Measurements from ENCODE around the gene NSG2. TPM values are rescaled to one million over a fixed set of nuclear protein-coding genes. Genes with fewer than 3 reads are reported as not detected.
A peak's percentile ranks its signal among the peaks of the same experiment; 100 is the strongest.

NSG2 gene
- total RNA-seq, 1 donor from 2014 or later: 1.6 TPM

- no peaks in the 10 kb centered on the region for H3K36me3 Mint-ChIP-seq (ENCODE audit: insufficient read depth)
These were observed 13.7 kb downstream of the NSG2 start for GRCh38 chr5:174059247-174059646.

DNA sequence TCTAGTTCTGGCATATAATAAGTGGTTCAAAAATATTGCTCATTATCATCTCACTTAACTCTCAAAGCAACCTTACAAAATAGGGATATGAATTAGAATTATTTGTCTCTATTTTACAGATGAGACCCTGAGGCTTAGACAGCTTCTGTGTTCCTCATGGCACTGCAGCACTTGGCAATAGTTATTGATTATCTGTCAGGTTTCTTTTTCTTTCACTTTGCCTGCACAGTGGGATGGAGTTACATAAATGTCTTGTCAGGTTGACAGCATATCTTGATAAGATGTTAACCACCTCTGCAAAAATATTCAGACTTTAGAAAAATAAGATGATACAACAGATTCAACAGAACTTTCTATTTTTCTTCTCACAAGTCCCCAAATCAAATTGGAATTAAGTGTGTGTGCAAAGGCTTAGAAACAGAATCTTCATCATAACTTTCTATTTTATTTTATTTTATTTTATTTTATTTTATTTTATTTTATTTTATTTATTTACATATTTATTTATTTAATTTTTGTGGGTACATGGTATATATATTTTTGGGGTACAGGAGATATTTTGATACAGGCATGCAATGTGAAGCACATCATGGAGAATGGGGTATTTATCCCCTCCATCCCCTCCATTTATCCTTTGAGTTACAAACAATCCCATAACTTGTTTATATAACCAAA, 17.7 kb downstream of the NSG2 start:
- Mint-ChIP-seq H3K4me1 (ENCODE audit: low read depth) (peaks cover 13% of the 10 kb centered on the region), H3K4me3 (ENCODE audit: low read depth) (no peak overlapping the region), H3K27me3 (peaks cover 23% of the 10 kb centered on the region), H3K36me3 (ENCODE audit: insufficient read depth) (no peaks in the 10 kb centered on the region), H3K27ac (no peak overlapping the region), H3K9me3 (ENCODE audit: low read depth) (no peaks in the 10 kb centered on the region)
- DNase-seq (ENCODE audit: low spot score, unreplicated experiment): no peak
- no peak for TF ChIP-seq CTCF (IDR thresholded peaks at IDR 0.05; ENCODE audit: unreplicated experiment)

More at GRCh38 chr5:174059247-174059646, 13.7 kb downstream of the NSG2 start:
- DNase-seq (ENCODE audit: low spot score, unreplicated experiment): no peak
- H3K4me3 Mint-ChIP-seq (ENCODE audit: low read depth): no peak overlapping the region
- H3K27ac Mint-ChIP-seq: no peak overlapping the region
- H3K9me3 Mint-ChIP-seq (ENCODE audit: low read depth): no peaks in the 10 kb centered on the region
- TF ChIP-seq CTCF (IDR thresholded peaks at IDR 0.05; ENCODE audit: unreplicated experiment): no peak
- peaks cover 22% of the 10 kb centered on the region for H3K27me3 Mint-ChIP-seq
- peaks cover 8% of the 10 kb centered on the region for H3K4me1 Mint-ChIP-seq (ENCODE audit: low read depth)

GRCh38 chr5:174064171-174064570, 18.7 kb downstream of the NSG2 start:
- H3K27me3 Mint-ChIP-seq: peaks cover 24% of the 10 kb centered on the region
- no peaks in the 10 kb centered on the region for H3K36me3 Mint-ChIP-seq (ENCODE audit: insufficient read depth)
- H3K27ac Mint-ChIP-seq: no peak overlapping the region
- DNase-seq (ENCODE audit: low spot score, unreplicated experiment): no peak
- no peak for TF ChIP-seq CTCF (IDR thresholded peaks at IDR 0.05; ENCODE audit: unreplicated experiment)
- no peaks in the 10 kb centered on the region for H3K9me3 Mint-ChIP-seq (ENCODE audit: low read depth)
- H3K4me3 Mint-ChIP-seq (ENCODE audit: low read depth): no peak overlapping the region
- peaks cover 11% of the 10 kb centered on the region for H3K4me1 Mint-ChIP-seq (ENCODE audit: low read depth)

DNA sequence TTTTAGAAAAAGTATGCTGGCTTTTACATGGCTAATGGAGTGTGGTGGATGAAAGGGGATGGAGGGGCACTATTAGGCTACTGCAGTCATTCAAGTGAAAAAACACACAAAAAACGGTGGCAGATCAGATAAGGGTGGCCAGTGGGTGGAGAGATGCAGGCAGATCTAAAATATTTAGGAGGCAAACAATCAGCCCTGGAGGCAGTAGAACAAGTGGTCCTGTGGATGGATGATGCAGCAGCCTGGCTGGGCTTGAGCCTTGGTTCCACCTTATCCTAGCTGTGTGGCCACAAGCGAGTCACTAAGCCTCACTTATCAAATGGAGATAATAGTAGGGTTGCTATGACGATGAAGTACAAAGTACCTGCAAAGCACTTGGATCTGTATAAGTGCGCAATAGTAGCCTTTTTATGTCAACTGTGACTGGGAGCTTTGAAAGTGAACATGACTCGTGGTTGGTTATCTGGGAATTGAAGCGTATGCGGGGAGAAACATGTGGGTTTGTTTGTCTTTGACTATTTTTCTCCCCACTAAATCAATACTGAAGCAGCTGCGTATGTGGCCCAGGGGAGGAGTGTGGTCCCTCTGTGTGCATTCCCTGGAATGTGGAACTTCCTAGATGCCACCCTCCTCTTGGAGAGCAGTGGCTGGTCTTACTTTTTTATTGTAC, 20.2 kb downstream of the NSG2 start:
- TF ChIP-seq CTCF (IDR thresholded peaks at IDR 0.05; ENCODE audit: unreplicated experiment): no peak
- Mint-ChIP-seq H3K27ac (peak overlapping the region; percentile 22), H3K27me3 (peaks cover 31% of the 10 kb centered on the region), H3K36me3 (ENCODE audit: insufficient read depth) (no peaks in the 10 kb centered on the region), H3K9me3 (ENCODE audit: low read depth) (no peaks in the 10 kb centered on the region), H3K4me1 (ENCODE audit: low read depth) (peaks cover 11% of the 10 kb centered on the region), H3K4me3 (ENCODE audit: low read depth) (no peak overlapping the region)
- peak; percentile 14 for DNase-seq (ENCODE audit: low spot score, unreplicated experiment)

GRCh38 chr5:174067499-174067898, 22.0 kb downstream of the NSG2 start:
- no peaks in the 10 kb centered on the region for H3K9me3 Mint-ChIP-seq (ENCODE audit: low read depth)
- H3K36me3 Mint-ChIP-seq (ENCODE audit: insufficient read depth): no peaks in the 10 kb centered on the region
- peaks cover 44% of the 10 kb centered on the region for H3K27me3 Mint-ChIP-seq
- TF ChIP-seq CTCF (IDR thresholded peaks at IDR 0.05; ENCODE audit: unreplicated experiment): no peak
- peaks cover 11% of the 10 kb centered on the region for H3K4me1 Mint-ChIP-seq (ENCODE audit: low read depth)
- H3K27ac Mint-ChIP-seq: no peak overlapping the region
- H3K4me3 Mint-ChIP-seq (ENCODE audit: low read depth): no peak overlapping the region
- DNase-seq (ENCODE audit: low spot score, unreplicated experiment): no peak
